K562 (cell line): ENCODE measurements around the gene POU2F1. TPM values are rescaled to one million over a fixed set of nuclear protein-coding genes. Genes with fewer than 3 reads are reported as not detected.

Source experiments
- ATF4 ChIP-seq: fragments of 450-650 bp; formaldehyde crosslinking; IDR thresholded peaks from 2 replicates; pipeline ENCODE4 v1.4.0; 2022; ENCODE audit warnings: mild to moderate bottlenecking, moderate library complexity
- ATF7 ChIP-seq: fragments of 450-650 bp; IDR thresholded peaks from 2 replicates; pipeline ENCODE4 v1.7.1; 2014; ENCODE audit warnings: mild to moderate bottlenecking, moderate library complexity
- CHD4 ChIP-seq: fragments of 200-600 bp; sonication (generic); IDR thresholded peaks from 3 replicates; pipeline ENCODE4 v1.6.1; 2012; ENCODE audit warnings: low read depth, mild to moderate bottlenecking, mixed read lengths, low read length, inconsistent platforms; ENCODE audit not compliant: insufficient read depth, insufficient replicate concordance, poor library complexity, severe bottlenecking
- CREB1 ChIP-seq, 2 experiments: sonication (generic) in 1 of 2; formaldehyde crosslinking in 1 of 2; IDR thresholded peaks; 2 replicates each; pipeline versions ENCODE4 v1.6.1 to v1.8.0; 2012 to 2022; ENCODE audit warnings: inconsistent platforms in 1 of 2, mild to moderate bottlenecking in 1 of 2, missing genetic modification reagents in 1 of 2, moderate library complexity in 1 of 2
- FIP1L1 ChIP-seq: fragments of 200-400 bp; formaldehyde crosslinking; IDR thresholded peaks from 2 replicates; pipeline ENCODE4 v1.6.1; 2018; ENCODE audit warnings: mild to moderate bottlenecking, low read depth, low read length; ENCODE audit not compliant: poor library complexity, severe bottlenecking
- HNRNPK ChIP-seq: fragments of 200-400 bp; formaldehyde crosslinking; IDR thresholded peaks from one replicate; pipeline ENCODE4 v1.6.1; 2018; ENCODE audit warnings: mild to moderate bottlenecking, low read depth, low read length; ENCODE audit not compliant: poor library complexity, severe bottlenecking
- KLF13 ChIP-seq: fragments of 450-650 bp; IDR thresholded peaks from 2 replicates; pipeline ENCODE4 v1.6.1; 2016; ENCODE audit warnings: missing genetic modification characterization, low read depth, mild to moderate bottlenecking, missing compliant biosample characterization, moderate library complexity, borderline replicate concordance
- MEF2A ChIP-seq: IDR thresholded peaks from 2 replicates; pipeline ENCODE4 v1.6.1; 2011; ENCODE audit warnings: low read depth, mild to moderate bottlenecking, low read length, moderate library complexity; ENCODE audit not compliant: control insufficient read depth
- MEF2D ChIP-seq: conservative IDR thresholded peaks from 2 replicates; pipeline ENCODE4 v1.6.1; 2016; ENCODE audit warnings: low read depth, missing genetic modification characterization, missing compliant biosample characterization
- PKNOX1 ChIP-seq: fragments of 450-650 bp; IDR thresholded peaks from 2 replicates; pipeline ENCODE4 v1.6.1; 2016
- RCOR1 ChIP-seq, 2 experiments: IDR thresholded peaks; 2 replicates each; pipeline ENCODE4 v1.6.1; 2012; ENCODE audit warnings: low read depth in 2 of 2, low read length in 2 of 2, borderline replicate concordance in 1 of 2, improper control_type of control experiment in 1 of 2
- SAFB ChIP-seq: fragments of 200-400 bp; formaldehyde crosslinking; IDR thresholded peaks from 2 replicates; pipeline ENCODE4 v1.6.1; 2017; ENCODE audit warnings: low read depth, low read length, borderline replicate concordance
- SOX6 ChIP-seq: fragments of 450-650 bp; IDR thresholded peaks from 2 replicates; pipeline ENCODE4 v1.6.1; 2014; ENCODE audit warnings: mild to moderate bottlenecking
- SRSF9 ChIP-seq: fragments of 200-400 bp; formaldehyde crosslinking; IDR thresholded peaks from 2 replicates; pipeline ENCODE4 v1.6.1; 2017; ENCODE audit warnings: low read depth, low read length, borderline replicate concordance
- TOE1 ChIP-seq, 2 experiments: fragments of 450-650 bp in 1 of 2; sonication (generic) in 1 of 2; formaldehyde crosslinking in 1 of 2; IDR thresholded peaks; 2 replicates each; pipeline versions ENCODE4 v1.7.1 to v1.8.0; 2016 to 2022; ENCODE audit warnings: borderline replicate concordance in 2 of 2, mild to moderate bottlenecking in 2 of 2, antibody characterized with exemption in 1 of 2, inconsistent platforms in 1 of 2, low read depth in 1 of 2, missing genetic modification reagents in 1 of 2, moderate library complexity in 1 of 2
- ZBTB49 ChIP-seq: sonication (generic); formaldehyde crosslinking; IDR thresholded peaks from 2 replicates; pipeline ENCODE4 v1.8.0; 2022; ENCODE audit warnings: missing genetic modification reagents, mild to moderate bottlenecking, borderline replicate concordance
- ZNF398 ChIP-seq: fragments of 250-450 bp; sonication (Bioruptor Pico); IDR thresholded peaks from 2 replicates; pipeline ENCODE4 v1.8.0; 2021; ENCODE audit warnings: moderate library complexity, mild to moderate bottlenecking, inconsistent platforms
- ZNF644 ChIP-seq: fragments of 200-800 bp; sonication (Bioruptor generic); IDR thresholded peaks from 2 replicates; pipeline ENCODE4 v1.6.1; 2016; ENCODE audit warnings: low read depth, missing genetic modification characterization, missing compliant biosample characterization
- polyA plus RNA-seq, 8 experiments: library from polyadenylated mRNA; depleted of rRNA in 4 of 8; stranded (reverse) in 5 of 8; unstranded in 3 of 8; fragments of >200 nt; fragmentation: Nextera tagmentation in 2 of 8; fragmentation: Illumina TruSeq in 1 of 8; extraction: Ambion mirVana in 2 of 8; extraction: Trizol in 1 of 8; gene quantifications; 2 replicates each; pipeline versions ENCODE4 v1.2.1 to v1.2.3, GENCODE V29; 2011 to 2014; ENCODE audit warnings: inconsistent platforms in 1 of 8, missing spikeins in 1 of 8
- total RNA-seq, 7 experiments: library from RNA; depleted of rRNA in 6 of 7; stranded (reverse); fragments of >200 nt in 6 of 7; fragmentation: Illumina TruSeq in 2 of 7; extraction: Trizol in 2 of 7; gene quantifications; 2 replicates each; pipeline versions ENCODE4 v1.2.1 to v1.2.3, GENCODE V29; 2011 to 2021; ENCODE audit warnings: low replicate concordance in 1 of 7

Gene POU2F1
- total and polyA plus RNA-seq, 9 of the 15 experiments (the other 6 are each of a cell fraction or from before 2014, with no cell fraction given) = 2.6 to 22.3 (median 8.8) TPM

- TF ChIP-seq ZNF644 = peak; percentile 11; the same call in 1 of the 2 replicates
- peak; percentile 46; the same call in 1 of the 2 replicates for TF ChIP-seq MEF2D
- peak; percentile 96 for TF ChIP-seq PKNOX1
- TF ChIP-seq FIP1L1 = no peak
- no peak for TF ChIP-seq ZBTB49 (CRISPR knock-in tag)
- TF ChIP-seq ZNF398 (CRISPR knock-in tag) = no peak
- 0 out of 2 replicates have a peak, but pooled peaks have one; percentile 13 for TF ChIP-seq KLF13 (tag)
- TF ChIP-seq TOE1 (IDR thresholded peaks at IDR 0.05; ENCODE audit: borderline replicate concordance) = no peak
- TF ChIP-seq TOE1 (CRISPR knock-in tag; IDR thresholded peaks at IDR 0.05; ENCODE audit: borderline replicate concordance, low read depth) = no peak
- TF ChIP-seq SRSF9 = no peak
- TF ChIP-seq SAFB = no peak
- peak; percentile 27; the same call in 1 of the 2 replicates for TF ChIP-seq SOX6
- peak; percentile 86 for TF ChIP-seq MEF2A
- TF ChIP-seq CHD4 = no peak
- TF ChIP-seq ATF7 = peak; percentile 97
- no peak for TF ChIP-seq HNRNPK
- peak in 1 of 2 experiments; percentile 32; a peak in 1 of 4 replicates for TF ChIP-seq RCOR1 (IDR thresholded peaks at IDR 0.05; ENCODE audit: borderline replicate concordance in 1 of 2, low read depth in 2 of 2, low read length in 2 of 2)
- no peak for TF ChIP-seq ATF4 (CRISPR knock-in tag)
- TF ChIP-seq CREB1 (IDR thresholded peaks at IDR 0.05) = peak; percentile 74
- TF ChIP-seq CREB1 (CRISPR knock-in tag; IDR thresholded peaks at IDR 0.05) = no peak; the same call in 1 of the 2 replicates
Measured at GRCh38 chr1:167223144-167224103, 2.7 kb downstream of the POU2F1 start (continued).
